Epithelial cell of prostate (primary cell): ENCODE measurements around the gene TUBGCP2.
"Not testable (repeated sequence)": the region's sequence is repeated elsewhere in the genome, so short reads cannot be mapped to it uniquely, and the experiment has no call there.

Experiments
- DNase-seq: peaks from one replicate; pipeline ENCODE4 v3.0.0-alpha.2; 2011; ENCODE audit warnings: low read depth, low spot score
- H3K27ac ChIP-seq: fragments of 450-650 bp; 2 replicates; pipeline ENCODE4 v1.5.1; 2017; ENCODE audit warnings: mild to moderate bottlenecking

TUBGCP2 gene

DNA sequence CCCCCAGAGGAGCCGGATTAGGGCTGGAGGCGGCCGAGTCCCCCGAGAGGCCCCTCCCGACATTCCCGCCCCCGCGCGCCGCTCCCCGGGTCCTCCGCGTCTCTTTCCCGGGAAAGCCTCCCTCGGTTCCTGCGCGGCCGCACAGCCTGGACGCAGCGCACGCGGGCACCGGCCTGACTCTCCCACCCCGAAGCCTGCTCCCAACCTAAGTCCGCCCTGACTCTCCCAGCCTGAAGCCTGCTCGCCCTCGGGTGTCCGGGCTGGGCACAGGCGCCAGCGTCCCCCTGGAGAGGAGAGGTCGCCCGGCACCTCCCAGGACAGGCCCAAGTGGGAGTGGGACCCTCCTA, 71.5 kb downstream of the TUBGCP2 start:
- H3K27ac ChIP-seq: no peak overlapping the region
- no peak for DNase-seq

DNA sequence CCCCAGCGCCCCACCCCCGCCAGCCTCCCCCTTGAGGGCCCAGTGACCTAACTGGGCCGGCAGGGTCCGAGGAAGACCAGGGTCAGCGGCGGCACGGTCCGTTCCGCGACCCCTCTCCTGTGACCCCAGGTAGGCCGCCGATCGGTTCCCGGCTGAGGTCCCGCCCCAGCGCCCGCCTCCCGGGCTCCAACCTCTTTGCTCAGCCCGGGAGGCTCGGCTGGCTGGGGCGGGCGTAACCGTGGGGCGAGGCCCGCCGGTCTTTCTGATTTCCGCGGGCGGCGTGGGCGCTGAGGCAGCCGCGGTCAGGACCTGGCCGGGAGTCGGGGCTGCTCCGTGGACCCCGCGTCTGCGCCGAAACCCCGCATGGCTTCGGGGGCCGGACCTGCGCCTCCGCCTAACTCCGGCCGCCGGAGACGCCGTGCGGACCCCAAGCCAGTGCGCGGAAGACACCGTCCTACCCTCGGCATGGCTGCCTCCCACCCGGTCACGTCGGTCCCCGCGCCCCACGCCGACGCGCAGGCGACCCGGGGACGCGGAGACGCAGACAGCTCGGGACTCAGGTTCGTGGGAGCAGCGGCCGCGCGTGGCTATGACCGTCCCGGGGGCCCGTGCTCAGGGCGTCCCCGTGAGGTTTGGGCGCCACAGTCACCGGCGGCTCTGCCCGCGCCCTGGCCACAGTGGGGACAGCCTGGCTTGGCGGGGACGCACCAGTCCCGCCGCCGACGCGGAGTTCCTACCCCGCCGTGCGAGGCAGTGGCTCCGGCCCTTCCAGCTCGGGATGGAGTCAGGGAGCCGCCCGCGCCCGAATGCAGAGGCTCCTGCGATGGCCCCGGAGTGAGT, 72.1 kb downstream of the TUBGCP2 start:
- DNase-seq: no peak
- H3K27ac ChIP-seq: no peak overlapping the region

DNA sequence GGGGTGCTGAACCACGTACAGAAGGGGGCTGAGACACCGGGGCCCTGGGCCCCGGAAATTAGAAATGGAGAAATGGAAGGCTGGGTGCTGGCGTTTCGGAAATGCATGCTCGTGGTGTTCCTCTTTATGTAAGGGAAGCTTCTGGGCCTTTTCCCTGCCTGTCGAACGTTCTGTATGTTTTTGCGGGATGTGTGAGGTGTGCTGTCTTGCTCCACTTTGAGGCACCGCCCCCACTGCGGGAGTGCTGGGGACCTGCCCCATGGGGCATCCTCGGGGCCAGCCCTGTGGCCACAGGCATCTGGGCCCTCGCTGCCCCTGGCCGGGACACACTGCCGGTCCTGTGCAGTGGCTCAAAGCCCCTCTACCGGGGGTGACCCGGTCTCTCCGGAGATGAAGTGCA, 72.7 kb downstream of the TUBGCP2 start:
- H3K27ac ChIP-seq: no peak overlapping the region
- no peak for DNase-seq

DNA sequence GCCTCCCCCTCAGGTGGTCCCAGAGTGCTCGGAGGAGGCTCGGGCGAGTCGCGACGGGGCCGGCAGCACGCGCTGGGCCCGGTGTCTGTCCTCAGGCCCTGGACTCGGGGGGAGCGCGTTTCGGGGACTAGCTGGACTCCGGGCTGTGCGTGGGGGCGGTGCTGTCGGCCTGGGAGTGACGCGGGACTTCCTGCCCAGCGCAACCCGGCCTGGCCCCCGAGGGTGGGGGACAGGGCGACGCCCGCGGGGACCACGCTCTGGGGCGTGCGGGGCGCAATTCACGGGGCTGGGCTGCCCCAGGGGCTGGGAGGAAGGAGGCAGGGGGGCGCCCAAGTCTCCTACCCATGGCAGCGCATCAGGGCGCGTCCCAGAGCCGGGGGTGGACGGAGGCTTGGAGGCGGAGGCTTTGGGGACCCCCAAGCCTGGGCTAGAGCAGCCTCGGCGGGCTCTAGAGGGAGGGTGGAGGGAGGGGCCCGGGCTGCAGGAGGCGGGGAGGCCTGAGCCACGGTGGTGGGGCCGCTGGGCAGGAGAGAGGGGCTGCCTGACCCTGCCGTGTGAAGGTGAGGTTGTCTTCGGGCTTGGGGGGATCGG, 73.3 kb downstream of the TUBGCP2 start:
- no peak for DNase-seq
- H3K27ac ChIP-seq: no peak overlapping the region

DNA sequence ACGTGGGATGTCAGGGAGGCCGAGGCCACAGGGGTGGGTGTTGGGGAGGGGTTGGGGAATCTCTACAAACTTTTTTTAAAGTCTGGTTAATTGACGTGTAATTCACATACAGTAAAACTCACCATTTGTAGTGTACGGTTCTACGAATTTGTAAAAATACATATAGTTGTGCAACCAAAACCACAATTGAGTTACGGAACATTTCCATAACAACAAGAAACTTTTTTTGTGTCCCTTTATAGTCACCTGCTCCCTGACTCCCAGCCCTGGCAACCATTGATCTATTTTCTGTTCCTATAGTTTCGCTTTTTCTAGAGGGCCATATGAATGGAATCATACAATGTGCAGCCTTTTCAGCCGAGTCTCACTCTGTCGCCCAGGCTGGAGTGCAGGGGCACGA, 73.9 kb downstream of the TUBGCP2 start:
- not testable (repeated sequence) for DNase-seq, H3K27ac ChIP-seq

DNA sequence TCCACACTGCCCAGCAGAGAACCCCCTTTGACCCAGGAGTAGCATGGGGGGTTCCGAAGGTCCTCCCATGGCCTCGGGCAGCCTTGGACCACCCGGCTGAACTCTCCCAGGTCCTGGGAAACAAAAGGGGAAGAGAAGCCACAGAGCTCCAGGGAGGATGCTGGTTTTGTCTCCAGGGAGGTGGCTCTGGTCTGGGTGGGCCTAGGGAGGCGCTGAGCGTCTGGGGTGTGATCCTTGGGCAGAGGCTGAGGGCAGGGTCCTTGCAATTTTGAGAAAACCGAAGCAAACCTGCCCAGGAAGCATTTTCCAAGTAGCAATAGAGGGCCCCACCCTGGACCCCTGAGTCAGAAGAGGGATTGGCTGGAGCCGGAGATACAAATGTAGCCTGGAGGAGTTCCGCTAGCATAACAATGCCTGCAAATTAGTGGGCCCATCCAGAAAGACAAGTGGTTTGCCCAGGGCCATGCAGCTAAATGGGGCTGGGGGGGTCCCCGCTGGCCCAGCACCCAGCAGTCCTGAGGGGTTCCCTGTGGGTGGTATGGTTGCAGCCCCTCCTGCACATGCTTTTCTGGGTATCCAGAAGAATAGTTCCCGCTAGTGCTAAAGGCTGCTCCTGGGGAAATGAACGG, 76.6 kb downstream of the TUBGCP2 start:
- no peak overlapping the region for H3K27ac ChIP-seq
- no peak for DNase-seq

DNA sequence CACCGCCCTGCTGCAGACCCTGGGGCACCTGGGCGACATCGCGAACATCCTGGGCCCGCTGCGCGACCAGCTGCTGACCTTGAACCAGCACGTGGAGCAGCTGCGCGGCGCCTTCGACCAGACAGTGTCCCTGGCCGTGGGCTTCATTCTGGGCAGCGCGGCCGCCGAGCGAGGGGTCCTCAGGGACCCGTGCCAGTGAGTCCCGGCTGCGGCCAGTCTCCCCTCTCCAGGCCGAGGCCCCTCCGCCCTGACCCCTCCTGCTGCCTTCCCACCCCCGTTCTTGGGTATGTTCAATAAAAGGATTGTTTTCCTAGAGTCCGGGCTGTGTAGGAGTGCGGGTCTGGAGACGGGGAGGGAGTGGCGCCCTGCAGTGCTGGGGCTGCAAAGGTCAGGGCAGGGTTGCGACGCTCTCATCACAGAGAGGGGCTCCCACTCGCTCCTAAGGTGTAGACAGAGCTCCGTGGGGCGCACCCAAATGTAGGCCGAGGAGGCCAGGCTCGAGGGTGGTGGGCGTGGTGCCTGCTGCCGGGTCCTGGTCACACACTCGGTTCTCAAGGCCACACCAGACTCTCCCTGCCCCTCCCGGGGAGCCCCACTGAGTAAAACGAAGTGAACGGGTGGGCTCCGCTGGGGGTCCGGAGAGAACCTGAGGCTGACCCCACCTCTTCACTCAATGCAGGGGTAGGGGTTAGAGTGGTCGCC, 77.3 kb downstream of the TUBGCP2 start:
- H3K27ac ChIP-seq: no peak overlapping the region
- no peak for DNase-seq

DNA sequence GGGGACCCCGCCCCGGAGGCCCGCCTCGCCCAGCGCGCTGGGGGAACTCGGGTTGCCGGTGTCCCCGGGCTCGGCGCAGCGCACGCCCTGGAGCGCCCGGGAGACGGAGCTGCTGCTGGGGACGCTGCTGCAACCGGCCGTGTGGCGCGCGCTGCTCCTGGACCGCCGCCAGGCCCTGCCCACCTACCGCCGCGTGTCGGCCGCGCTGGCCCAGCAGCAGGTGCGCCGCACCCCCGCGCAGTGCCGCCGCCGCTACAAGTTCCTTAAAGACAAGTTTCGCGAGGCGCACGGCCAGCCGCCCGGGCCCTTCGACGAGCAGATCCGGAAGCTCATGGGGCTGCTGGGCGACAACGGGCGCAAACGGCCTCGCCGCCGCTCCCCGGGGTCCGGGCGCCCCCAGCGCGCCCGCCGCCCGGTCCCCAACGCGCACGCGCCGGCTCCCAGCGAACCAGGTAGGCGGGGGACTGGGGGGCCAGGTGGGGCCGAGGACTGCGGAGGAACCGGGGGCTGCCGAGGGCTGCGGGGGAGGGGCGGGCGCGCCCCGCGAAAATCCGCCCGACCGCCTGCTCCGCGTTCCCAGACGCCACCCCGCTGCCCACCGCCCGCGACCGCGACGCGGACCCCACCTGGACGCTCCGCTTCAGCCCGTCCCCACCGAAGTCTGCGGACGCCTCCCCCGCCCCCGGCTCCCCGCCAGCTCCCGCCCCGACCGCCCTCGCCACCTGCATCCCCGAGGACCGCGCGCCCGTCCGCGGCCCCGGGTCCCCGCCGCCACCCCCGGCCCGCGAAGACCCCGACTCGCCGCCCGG, 78.1 kb downstream of the TUBGCP2 start:
- DNase-seq: no peak

DNA sequence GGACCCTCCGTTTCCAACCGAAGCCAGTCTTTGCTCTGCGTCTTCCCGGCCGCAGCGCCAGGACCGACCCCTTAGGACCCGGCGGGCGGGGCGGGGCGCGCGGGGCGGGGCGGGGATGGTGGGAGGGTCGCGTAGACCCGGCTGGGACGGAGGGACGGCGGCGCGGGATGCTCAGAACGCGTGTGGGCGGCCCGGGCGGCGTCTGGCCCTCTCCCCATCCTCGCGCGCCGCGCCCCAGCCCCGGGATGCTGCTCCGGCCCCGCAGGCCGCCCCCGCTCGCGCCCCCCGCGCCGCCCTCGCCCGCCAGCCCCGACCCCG, 78.7 kb downstream of the TUBGCP2 start, which contains the start of gene UTF1:
Gene UTF1, plus strand, starts transcription at position 174 of the 318 bp plus-strand sequence. Its CDS starts 72 bp downstream, at position 246.
- DNase-seq: no peak
- H3K27ac ChIP-seq: no peak within 1 kb of the TSS

More for the DNA sequence above, 78.1 kb downstream of the TUBGCP2 start:
- no peak overlapping the region for H3K27ac ChIP-seq

DNA sequence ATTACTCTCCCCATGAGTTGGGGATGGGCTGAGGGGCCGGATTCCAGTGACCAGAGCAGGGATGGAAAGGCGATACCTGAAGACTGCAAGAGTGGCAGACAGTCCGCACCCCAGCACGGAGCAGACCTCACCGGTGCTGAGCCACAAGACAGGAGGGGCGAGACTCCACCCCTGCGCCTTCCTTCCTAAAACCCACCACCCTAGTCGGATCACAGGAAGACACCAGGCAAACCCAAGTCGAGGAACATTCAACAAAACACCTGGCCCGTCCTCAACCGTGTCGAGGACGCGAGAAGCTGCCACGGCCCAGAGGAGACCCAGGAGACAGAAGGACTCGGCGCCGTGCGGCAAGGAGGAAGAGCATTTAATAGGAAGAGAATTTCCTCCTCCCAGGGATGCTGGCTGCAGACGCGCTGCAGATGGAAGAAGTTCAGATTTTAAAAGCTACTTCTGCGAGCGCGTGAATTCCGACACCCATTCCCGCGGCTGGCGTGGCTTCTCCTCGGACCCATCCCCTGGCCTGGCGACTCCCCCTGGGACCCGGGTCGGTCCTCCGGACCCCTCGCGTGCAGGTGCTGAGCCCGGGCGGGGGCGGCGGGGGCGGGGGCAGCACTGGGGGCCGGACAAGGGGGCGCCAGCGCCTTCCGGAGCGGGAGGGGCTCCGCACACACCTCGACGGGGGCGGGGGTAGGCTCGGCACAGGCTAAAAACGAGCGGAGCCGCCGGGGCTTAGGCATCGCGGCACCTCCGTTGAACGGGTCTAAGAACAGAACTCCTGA, 79.2 kb downstream of the TUBGCP2 start:
- DNase-seq: no peak
- H3K27ac ChIP-seq: no peak overlapping the region
